HEK293 (cell line): ENCODE data around the gene SKI.

ENCODE experiments used
- CTCF ChIA-PET: fragments of 350-600 bp; formaldehyde crosslinking; extraction: SDS; loops from one replicate; lab custom pipeline; 2021; ENCODE audit warnings: antibody characterized with exemption; lab: Yijun Ruan, JAX
- POLR2A ChIA-PET: fragments of 300-600 bp; formaldehyde crosslinking; extraction: SDS; loops from one replicate; lab custom pipeline; 2020; ENCODE audit warnings: antibody characterized with exemption, inconsistent platforms; lab: Yijun Ruan, JAX
- H3K27ac ChIP-seq: fragments of 200-500 bp; sonication (Bioruptor generic); 2 replicates; pipeline ENCODE4 v1.5.1; 2014; ENCODE audit warnings: low read depth, low read length, control low read depth, inconsistent platforms; ENCODE audit errors: extremely low read depth
- H3K36me3 ChIP-seq, 2 experiments: fragments of 200-500 bp in 1 of 2; sonication (Bioruptor generic) in 1 of 2; 1 replicate in 1 of 2; 2 replicates in 1 of 2; pipeline ENCODE4 v1.5.1; 2014 to 2017; ENCODE audit warnings: inconsistent platforms in 2 of 2, low read length in 2 of 2; ENCODE audit not compliant: control insufficient read depth in 2 of 2, insufficient read depth in 1 of 2
- H3K4me1 ChIP-seq: fragments of 200-500 bp; sonication (Bioruptor generic); 2 replicates; pipeline ENCODE4 v1.5.1; 2014; ENCODE audit warnings: mild to moderate bottlenecking, low read length, inconsistent platforms; ENCODE audit not compliant: control insufficient read depth, insufficient read depth
- H3K4me3 ChIP-seq: 2 replicates; pipeline ENCODE4 v1.5.1; 2011; ENCODE audit warnings: low read depth, mild to moderate bottlenecking, control low read depth, low read length, moderate library complexity
- H3K9me3 ChIP-seq: fragments of 200-500 bp; sonication (Bioruptor generic); 2 replicates; pipeline ENCODE4 v1.5.1; 2014; ENCODE audit warnings: low read depth, low read length, inconsistent platforms; ENCODE audit not compliant: control insufficient read depth, insufficient read depth
- BCL11B ChIP-seq: fragments of 450-650 bp; formaldehyde crosslinking; IDR thresholded peaks from 2 replicates; pipeline ENCODE4 v1.5.1; 2016; ENCODE audit warnings: low read depth, missing biosample characterization, missing genetic modification characterization
- GLIS1 ChIP-seq: fragments of 450-650 bp; formaldehyde crosslinking; IDR thresholded peaks from 2 replicates; pipeline ENCODE4 v1.5.1; 2016; ENCODE audit warnings: missing biosample characterization, missing genetic modification characterization
- KLF1 ChIP-seq: fragments of 450-650 bp; formaldehyde crosslinking; IDR thresholded peaks from 2 replicates; pipeline ENCODE4 v1.5.1; 2016; ENCODE audit warnings: missing biosample characterization, missing genetic modification characterization
- MEIS1 ChIP-seq: sonication (generic); formaldehyde crosslinking; IDR thresholded peaks from 2 replicates; pipeline ENCODE4 v1.8.1; 2022; ENCODE audit warnings: missing genetic modification reagents, mild to moderate bottlenecking, borderline replicate concordance
- ZBTB11 ChIP-seq: fragments of 450-650 bp; formaldehyde crosslinking; conservative IDR thresholded peaks from 2 replicates; pipeline ENCODE4 v1.5.1; 2016; ENCODE audit warnings: low read depth, missing biosample characterization, missing genetic modification characterization
- ZBTB20 ChIP-seq: fragments of 450-650 bp; formaldehyde crosslinking; IDR thresholded peaks from 2 replicates; pipeline ENCODE4 v1.5.1; 2016; ENCODE audit warnings: missing biosample characterization, missing genetic modification characterization
- ZFP37 ChIP-seq: fragments of 450-650 bp; formaldehyde crosslinking; IDR thresholded peaks from 2 replicates; pipeline ENCODE4 v1.5.1; 2016; ENCODE audit warnings: missing biosample characterization, missing genetic modification characterization
- ZNF157 ChIP-seq: fragments of 450-650 bp; formaldehyde crosslinking; IDR thresholded peaks from 2 replicates; pipeline ENCODE4 v1.5.1; 2016; ENCODE audit warnings: missing biosample characterization, missing genetic modification characterization
- ZNF202 ChIP-seq: fragments of 450-650 bp; formaldehyde crosslinking; IDR thresholded peaks from 2 replicates; pipeline ENCODE4 v1.5.1; 2016; ENCODE audit warnings: missing biosample characterization, missing genetic modification characterization, borderline replicate concordance
- ZNF324 ChIP-seq: fragments of 450-650 bp; formaldehyde crosslinking; IDR thresholded peaks from 2 replicates; pipeline ENCODE4 v1.5.1; 2016; ENCODE audit warnings: missing biosample characterization, missing genetic modification characterization
- ZNF350 ChIP-seq: fragments of 450-650 bp; formaldehyde crosslinking; IDR thresholded peaks from 2 replicates; pipeline ENCODE4 v1.5.0; 2017; ENCODE audit warnings: missing biosample characterization, mild to moderate bottlenecking, missing genetic modification characterization
- ZXDB ChIP-seq: fragments of 450-650 bp; formaldehyde crosslinking; IDR thresholded peaks from 2 replicates; pipeline ENCODE4 v1.5.1; 2016; ENCODE audit warnings: missing biosample characterization, missing genetic modification characterization
- TF ChIP-seq, protein P1 (sequence below): fragments of 450-650 bp; formaldehyde crosslinking; IDR thresholded peaks from 2 replicates; pipeline ENCODE4 v1.5.1; 2017; ENCODE audit warnings: missing biosample characterization, mild to moderate bottlenecking, missing genetic modification characterization, moderate library complexity
- TF ChIP-seq, protein P2 (sequence below): fragments of 450-650 bp; formaldehyde crosslinking; IDR thresholded peaks from 2 replicates; pipeline ENCODE4 v1.5.1; 2016; ENCODE audit warnings: missing biosample characterization, missing genetic modification characterization
- TF ChIP-seq, protein P3 (sequence below): fragments of 450-650 bp; formaldehyde crosslinking; IDR thresholded peaks from 2 replicates; pipeline ENCODE4 v1.5.1; 2016; ENCODE audit warnings: missing biosample characterization, missing genetic modification characterization

The SKI gene

DNA sequence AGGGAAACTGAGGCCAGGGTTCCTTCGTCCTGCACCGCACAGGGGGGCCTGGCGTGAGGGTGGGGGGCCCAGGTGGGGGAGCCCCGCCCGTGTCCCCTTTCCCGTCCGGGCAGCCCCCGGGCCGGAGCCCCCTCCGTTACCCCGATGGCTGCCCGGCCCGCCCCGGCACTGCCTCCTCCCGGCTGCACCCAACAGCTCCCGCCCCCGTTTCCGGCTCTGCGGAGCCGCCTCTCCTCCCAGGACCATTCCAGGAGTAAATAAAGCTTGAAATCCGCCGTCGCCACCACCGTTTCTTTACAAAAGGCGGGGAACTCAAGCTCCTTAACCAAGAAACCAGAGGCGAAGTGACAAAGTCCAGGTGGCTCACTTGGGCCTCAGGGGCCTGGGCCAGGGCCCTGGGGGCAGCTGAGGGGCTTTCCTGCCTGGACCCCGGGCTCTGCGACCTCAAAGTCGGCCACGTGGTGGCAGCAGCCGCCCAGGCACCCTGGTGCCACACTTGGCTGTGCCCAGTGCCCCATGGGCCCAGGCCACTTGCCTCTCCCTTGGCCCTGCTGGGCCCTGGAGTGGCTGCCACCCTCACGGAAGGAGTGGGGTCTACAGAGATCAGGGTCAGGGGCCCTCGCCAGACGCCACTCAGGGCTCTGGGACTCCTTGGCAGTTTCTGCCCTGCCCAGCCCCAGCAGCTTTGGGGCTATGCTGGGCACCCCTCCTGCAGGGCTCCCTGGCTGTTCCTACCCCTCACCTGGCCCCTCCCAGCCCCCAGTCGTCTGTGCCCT, 33.0 kb upstream of the SKI start (continued):
- TF ChIP-seq KLF1 (tag by site-specific recombination) (peak; percentile 13; the same call in 1 of the 2 replicates), ZXDB (peak; percentile 77), ZNF157 (tag by site-specific recombination) (no peak), ZNF350 (tag by site-specific recombination) (no peak), MEIS1 (CRISPR knock-in tag) (no peak), ZFP37 (tag by site-specific recombination) (peak; percentile 72; the same call in 1 of the 2 replicates), ZNF324 (peak; percentile 29; the same call in 1 of the 2 replicates), BCL11B (tag by site-specific recombination) (0 out of 2 replicates have a peak, but pooled peaks have one; percentile 27), ZBTB20 (tag by site-specific recombination) (peak; percentile 87), GLIS1 (peak; percentile 65), ZBTB11 (tag by site-specific recombination) (peak; percentile 82)
- TF ChIP-seq, protein P1, sequence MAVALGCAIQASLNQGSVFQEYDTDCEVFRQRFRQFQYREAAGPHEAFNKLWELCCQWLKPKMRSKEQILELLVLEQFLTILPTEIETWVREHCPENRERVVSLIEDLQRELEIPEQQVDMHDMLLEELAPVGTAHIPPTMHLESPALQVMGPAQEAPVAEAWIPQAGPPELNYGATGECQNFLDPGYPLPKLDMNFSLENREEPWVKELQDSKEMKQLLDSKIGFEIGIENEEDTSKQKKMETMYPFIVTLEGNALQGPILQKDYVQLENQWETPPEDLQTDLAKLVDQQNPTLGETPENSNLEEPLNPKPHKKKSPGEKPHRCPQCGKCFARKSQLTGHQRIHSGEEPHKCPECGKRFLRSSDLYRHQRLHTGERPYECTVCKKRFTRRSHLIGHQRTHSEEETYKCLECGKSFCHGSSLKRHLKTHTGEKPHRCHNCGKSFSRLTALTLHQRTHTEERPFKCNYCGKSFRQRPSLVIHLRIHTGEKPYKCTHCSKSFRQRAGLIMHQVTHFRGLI (tag by site-specific recombination), result no peak
- TF ChIP-seq, protein P2, sequence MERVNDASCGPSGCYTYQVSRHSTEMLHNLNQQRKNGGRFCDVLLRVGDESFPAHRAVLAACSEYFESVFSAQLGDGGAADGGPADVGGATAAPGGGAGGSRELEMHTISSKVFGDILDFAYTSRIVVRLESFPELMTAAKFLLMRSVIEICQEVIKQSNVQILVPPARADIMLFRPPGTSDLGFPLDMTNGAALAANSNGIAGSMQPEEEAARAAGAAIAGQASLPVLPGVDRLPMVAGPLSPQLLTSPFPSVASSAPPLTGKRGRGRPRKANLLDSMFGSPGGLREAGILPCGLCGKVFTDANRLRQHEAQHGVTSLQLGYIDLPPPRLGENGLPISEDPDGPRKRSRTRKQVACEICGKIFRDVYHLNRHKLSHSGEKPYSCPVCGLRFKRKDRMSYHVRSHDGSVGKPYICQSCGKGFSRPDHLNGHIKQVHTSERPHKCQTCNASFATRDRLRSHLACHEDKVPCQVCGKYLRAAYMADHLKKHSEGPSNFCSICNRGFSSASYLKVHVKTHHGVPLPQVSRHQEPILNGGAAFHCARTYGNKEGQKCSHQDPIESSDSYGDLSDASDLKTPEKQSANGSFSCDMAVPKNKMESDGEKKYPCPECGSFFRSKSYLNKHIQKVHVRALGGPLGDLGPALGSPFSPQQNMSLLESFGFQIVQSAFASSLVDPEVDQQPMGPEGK (tag by site-specific recombination), result peak; percentile 99
- TF ChIP-seq, protein P3, sequence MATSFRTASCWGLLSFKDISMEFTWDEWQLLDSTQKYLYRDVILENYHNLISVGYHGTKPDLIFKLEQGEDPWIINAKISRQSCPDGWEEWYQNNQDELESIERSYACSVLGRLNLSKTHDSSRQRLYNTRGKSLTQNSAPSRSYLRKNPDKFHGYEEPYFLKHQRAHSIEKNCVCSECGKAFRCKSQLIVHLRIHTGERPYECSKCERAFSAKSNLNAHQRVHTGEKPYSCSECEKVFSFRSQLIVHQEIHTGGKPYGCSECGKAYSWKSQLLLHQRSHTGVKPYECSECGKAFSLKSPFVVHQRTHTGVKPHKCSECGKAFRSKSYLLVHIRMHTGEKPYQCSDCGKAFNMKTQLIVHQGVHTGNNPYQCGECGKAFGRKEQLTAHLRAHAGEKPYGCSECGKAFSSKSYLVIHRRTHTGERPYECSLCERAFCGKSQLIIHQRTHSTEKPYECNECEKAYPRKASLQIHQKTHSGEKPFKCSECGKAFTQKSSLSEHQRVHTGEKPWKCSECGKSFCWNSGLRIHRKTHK, result no peak

GRCh38 chr1:2195785-2196184, 32.3 kb upstream of the SKI start:
- TF ChIP-seq GLIS1 (peak; percentile 52), ZNF202 (tag by site-specific recombination) (no peak)
- ChIA-PET POLR2A (interaction anchor here (1.5 to 1.9 kb wide), 4 partner anchors 32 to 217 kb away, joined by 4 to 24 read pairs (median 14); partner anchors contain the start of genes MORN1, PEX10 and RER1), CTCF (interaction anchor here (0.5 to 3.4 kb wide), 18 partner anchors 8 to 194 kb away, joined by 3 to 105 read pairs (median 4); no protein-coding TSS in a partner anchor)
- no peaks in the 10 kb centered on the region for H3K4me1 ChIP-seq
- no peak overlapping the region for H3K4me3 ChIP-seq
- H3K27ac ChIP-seq, result peak overlapping the region; percentile 52; the same call in 1 of the 2 replicates
- H3K36me3 ChIP-seq, result peaks cover 0 to 22% of the 10 kb centered on the region in 2 experiments; a peak in 1 of 3 replicates
- H3K9me3 ChIP-seq, result no peaks in the 10 kb centered on the region
